ENCODE measurements around the gene RASGEF1B. TPM values are rescaled to one million over a fixed set of nuclear protein-coding genes. Genes with fewer than 3 reads are reported as not detected.

The RASGEF1B gene
- total RNA-seq, 1 donor from 2014 or later: 0.77 TPM

- FAIRE-seq (no peak), DNase-seq (ENCODE audit: low read depth) (no peak)
- Histone ChIP-seq H3K4me1 (ENCODE audit: insufficient read depth, low read length) (no peaks in the 10 kb centered on the region), H3K79me2 (ENCODE audit: insufficient read depth, low read length) (no peaks in the 10 kb centered on the region), H3K9ac (ENCODE audit: low read length) (no peak overlapping the region), H3K9me3 (ENCODE audit: insufficient read depth, low read depth, low read length) (no peaks in the 10 kb centered on the region), H2AFZ (ENCODE audit: low read depth, low read length) (no peak overlapping the region), H4K20me1 (ENCODE audit: insufficient read depth, low read length) (no peaks in the 10 kb centered on the region), H3K27ac (ENCODE audit: low read depth, low read length) (no peak overlapping the region), H3K27me3 (ENCODE audit: insufficient read depth, low read length) (no peaks in the 10 kb centered on the region), H3K4me2 (ENCODE audit: low read length) (no peak overlapping the region), H3K4me3 (ENCODE audit: insufficient read depth, low read depth, low read length) (no peak overlapping the region), H3K36me3 (ENCODE audit: insufficient read depth, low read length) (no peaks in the 10 kb centered on the region)
- no peaks in the 10 kb centered on the region for H3K4me1 Mint-ChIP-seq (ENCODE audit: low read depth, unreplicated experiment)
- no peak overlapping the region for H3K4me3 Mint-ChIP-seq (ENCODE audit: unreplicated experiment)
- no peaks in the 10 kb centered on the region for H3K36me3 Mint-ChIP-seq (ENCODE audit: low read depth, unreplicated experiment)
- TF ChIP-seq CTCF (IDR thresholded peaks at IDR 0.05; ENCODE audit: insufficient read depth, low read depth, low read length) (no peak), EZH2 (IDR thresholded peaks at IDR 0.05; ENCODE audit: insufficient read depth, low read length) (no peak)
- H3K27me3 Mint-ChIP-seq (ENCODE audit: low read depth, unreplicated experiment): peaks cover 5% of the 10 kb centered on the region
- no peaks in the 10 kb centered on the region for H3K9me3 Mint-ChIP-seq (ENCODE audit: unreplicated experiment)
- H3K27ac Mint-ChIP-seq (ENCODE audit: unreplicated experiment): no peak overlapping the region
Observed at GRCh38 chr4:81509191-81509590, 37.5 kb upstream of the RASGEF1B start.

GRCh38 chr4:81508411-81509185, 36.9 kb upstream of the RASGEF1B start:
- TF ChIP-seq EZH2 (IDR thresholded peaks at IDR 0.05; ENCODE audit: insufficient read depth, low read length): no peak
- TF ChIP-seq CTCF (IDR thresholded peaks at IDR 0.05; ENCODE audit: insufficient read depth, low read depth, low read length): no peak
- Mint-ChIP-seq H3K4me3 (ENCODE audit: unreplicated experiment) (no peak overlapping the region), H3K27ac (ENCODE audit: unreplicated experiment) (no peak overlapping the region), H3K27me3 (ENCODE audit: low read depth, unreplicated experiment) (peaks cover 5% of the 10 kb centered on the region), H3K36me3 (ENCODE audit: low read depth, unreplicated experiment) (no peaks in the 10 kb centered on the region), H3K4me1 (ENCODE audit: low read depth, unreplicated experiment) (no peaks in the 10 kb centered on the region), H3K9me3 (ENCODE audit: unreplicated experiment) (no peaks in the 10 kb centered on the region)
- FAIRE-seq (no peak), DNase-seq (ENCODE audit: low read depth) (no peak)
- Histone ChIP-seq H3K27ac (ENCODE audit: low read depth, low read length) (no peak overlapping the region), H2AFZ (ENCODE audit: low read depth, low read length) (no peak overlapping the region), H3K36me3 (ENCODE audit: insufficient read depth, low read length) (no peaks in the 10 kb centered on the region), H3K4me3 (ENCODE audit: insufficient read depth, low read depth, low read length) (no peak overlapping the region), H3K79me2 (ENCODE audit: insufficient read depth, low read length) (no peaks in the 10 kb centered on the region), H3K4me1 (ENCODE audit: insufficient read depth, low read length) (no peaks in the 10 kb centered on the region), H3K9ac (ENCODE audit: low read length) (no peak overlapping the region), H4K20me1 (ENCODE audit: insufficient read depth, low read length) (no peaks in the 10 kb centered on the region), H3K4me2 (ENCODE audit: low read length) (no peak overlapping the region), H3K27me3 (ENCODE audit: insufficient read depth, low read length) (no peaks in the 10 kb centered on the region), H3K9me3 (ENCODE audit: insufficient read depth, low read depth, low read length) (no peaks in the 10 kb centered on the region)

GRCh38 chr4:81507530-81507929, 35.8 kb upstream of the RASGEF1B start:
- Mint-ChIP-seq H3K9me3 (ENCODE audit: unreplicated experiment) (no peaks in the 10 kb centered on the region), H3K36me3 (ENCODE audit: low read depth, unreplicated experiment) (no peaks in the 10 kb centered on the region), H3K27me3 (ENCODE audit: low read depth, unreplicated experiment) (peaks cover 5% of the 10 kb centered on the region), H3K4me1 (ENCODE audit: low read depth, unreplicated experiment) (no peaks in the 10 kb centered on the region), H3K4me3 (ENCODE audit: unreplicated experiment) (no peak overlapping the region), H3K27ac (ENCODE audit: unreplicated experiment) (no peak overlapping the region)
- Histone ChIP-seq H3K9ac (ENCODE audit: low read length) (no peak overlapping the region), H3K4me1 (ENCODE audit: insufficient read depth, low read length) (no peaks in the 10 kb centered on the region), H3K4me3 (ENCODE audit: insufficient read depth, low read depth, low read length) (no peak overlapping the region), H4K20me1 (ENCODE audit: insufficient read depth, low read length) (no peaks in the 10 kb centered on the region), H3K36me3 (ENCODE audit: insufficient read depth, low read length) (no peaks in the 10 kb centered on the region), H2AFZ (ENCODE audit: low read depth, low read length) (no peak overlapping the region), H3K4me2 (ENCODE audit: low read length) (no peak overlapping the region), H3K79me2 (ENCODE audit: insufficient read depth, low read length) (no peaks in the 10 kb centered on the region), H3K9me3 (ENCODE audit: insufficient read depth, low read depth, low read length) (no peaks in the 10 kb centered on the region), H3K27me3 (ENCODE audit: insufficient read depth, low read length) (no peaks in the 10 kb centered on the region), H3K27ac (ENCODE audit: low read depth, low read length) (no peak overlapping the region)
- no peak for DNase-seq (ENCODE audit: low read depth)
- no peak for FAIRE-seq
- no peak for TF ChIP-seq EZH2 (IDR thresholded peaks at IDR 0.05; ENCODE audit: insufficient read depth, low read length)
- no peak for TF ChIP-seq CTCF (IDR thresholded peaks at IDR 0.05; ENCODE audit: insufficient read depth, low read depth, low read length)
